GM12891 (cell line): ENCODE results near the gene CDH4.

Experiments used
- POLR2A ChIP-seq: IDR thresholded peaks from 2 replicates; pipeline ENCODE4 v1.6.1; 2011; ENCODE audit warnings: low read depth, low read length, control low read depth
- POLR2AphosphoS5 ChIP-seq: IDR thresholded peaks from 2 replicates; pipeline ENCODE4 v1.6.1; 2011; ENCODE audit warnings: low read depth, low read length, control low read depth
- POU2F2 ChIP-seq: IDR thresholded peaks from 2 replicates; pipeline ENCODE4 v1.6.1; 2011; ENCODE audit warnings: low read depth, mild to moderate bottlenecking, control low read depth, low read length, moderate library complexity

- TF ChIP-seq POLR2A (no peak), POLR2AphosphoS5 (no peak), POU2F2 (no peak)
These were observed 122.0 kb downstream of the CDH4 start for GRCh38 chr20:61373956-61374545.
